Astrocyte (in vitro differentiated cells and primary cell): Measurements from ENCODE around the gene LRRC43. TPM values are rescaled to one million over a fixed set of nuclear protein-coding genes. Genes with fewer than 3 reads are reported as not detected.
A peak's percentile ranks its signal among the peaks of the same experiment; 100 is the strongest.

ENCODE experiments used
- DNase-seq: peaks from one replicate; pipeline ENCODE4 v3.0.0-alpha.2; 2010; ENCODE audit warnings: low read depth
- FAIRE-seq: peaks from 2 replicates; lab custom pipeline; 2011; peaks lifted over from hg19 to GRCh38; lab: Jason Lieb, UNC
- H2AFZ ChIP-seq: 2 replicates; pipeline ENCODE4 v1.6.0; 2012; ENCODE audit warnings: low read depth, low read length, inconsistent platforms
- H3K27ac ChIP-seq: 2 replicates; pipeline ENCODE4 v1.5.1; 2011; ENCODE audit warnings: low read depth, low read length, inconsistent platforms
- H3K27me3 ChIP-seq: 2 replicates; pipeline ENCODE4 v1.6.0; 2011; ENCODE audit warnings: low read length, inconsistent platforms; ENCODE audit not compliant: insufficient read depth
- H3K36me3 ChIP-seq: 2 replicates; pipeline ENCODE4 v1.5.1; 2011; ENCODE audit warnings: low read length, inconsistent platforms; ENCODE audit not compliant: insufficient read depth
- H3K4me1 ChIP-seq: 2 replicates; pipeline ENCODE4 v1.5.1; 2011; ENCODE audit warnings: low read length, inconsistent platforms; ENCODE audit not compliant: insufficient read depth
- H3K4me2 ChIP-seq: 2 replicates; pipeline ENCODE4 v1.6.0; 2012; ENCODE audit warnings: low read length, inconsistent platforms
- H3K4me3 ChIP-seq: 2 replicates; pipeline ENCODE4 v1.5.1; 2011; ENCODE audit warnings: low read depth, mild to moderate bottlenecking, low read length, inconsistent platforms; ENCODE audit not compliant: insufficient read depth
- H3K79me2 ChIP-seq: 2 replicates; pipeline ENCODE4 v1.6.0; 2012; ENCODE audit warnings: mild to moderate bottlenecking, low read length, inconsistent platforms; ENCODE audit not compliant: insufficient read depth
- H3K9ac ChIP-seq: 2 replicates; pipeline ENCODE4 v1.6.0; 2012; ENCODE audit warnings: mild to moderate bottlenecking, low read length, inconsistent platforms
- H3K9me3 ChIP-seq: 2 replicates; pipeline ENCODE4 v1.5.1; 2012; ENCODE audit warnings: low read depth, mild to moderate bottlenecking, low read length, inconsistent platforms; ENCODE audit not compliant: insufficient read depth
- H4K20me1 ChIP-seq: 2 replicates; pipeline ENCODE4 v1.6.0; 2012; ENCODE audit warnings: low read length, inconsistent platforms; ENCODE audit not compliant: insufficient read depth
- H3K27ac Mint-ChIP-seq: one replicate; pipeline ENCODE4 v1.8.0; 2021; ENCODE audit warnings: mild to moderate bottlenecking, mixed read lengths; ENCODE audit not compliant: unreplicated experiment
- H3K27me3 Mint-ChIP-seq: one replicate; pipeline ENCODE4 v1.8.0; 2021; ENCODE audit warnings: low read depth, mixed read lengths; ENCODE audit not compliant: unreplicated experiment
- H3K36me3 Mint-ChIP-seq: one replicate; pipeline ENCODE4 v1.8.0; 2021; ENCODE audit warnings: low read depth, mixed read lengths; ENCODE audit not compliant: unreplicated experiment
- H3K4me1 Mint-ChIP-seq: one replicate; pipeline ENCODE4 v1.8.0; 2021; ENCODE audit warnings: low read depth, mixed read lengths; ENCODE audit not compliant: unreplicated experiment
- H3K4me3 Mint-ChIP-seq: one replicate; pipeline ENCODE4 v1.8.0; 2021; ENCODE audit warnings: mild to moderate bottlenecking, moderate library complexity, mixed read lengths; ENCODE audit not compliant: unreplicated experiment
- H3K9me3 Mint-ChIP-seq: one replicate; pipeline ENCODE4 v1.8.0; 2021; ENCODE audit warnings: mild to moderate bottlenecking, mixed read lengths; ENCODE audit not compliant: unreplicated experiment
- CTCF ChIP-seq: IDR thresholded peaks from 2 replicates; pipeline ENCODE4 v1.5.1; 2011; ENCODE audit warnings: low read depth, mild to moderate bottlenecking, inconsistent platforms, low read length, moderate library complexity; ENCODE audit not compliant: insufficient read depth
- EZH2 ChIP-seq: IDR thresholded peaks from 2 replicates; pipeline ENCODE4 v1.6.1; 2012; ENCODE audit warnings: mild to moderate bottlenecking, low read length, inconsistent platforms; ENCODE audit not compliant: insufficient read depth
- total RNA-seq: library from RNA; stranded (reverse); gene quantifications from 2 replicates; pipeline ENCODE4 v1.2.1, GENCODE V29; 2021

LRRC43 gene
- total RNA-seq, 1 donor from 2014 or later = 0.73 TPM

DNA sequence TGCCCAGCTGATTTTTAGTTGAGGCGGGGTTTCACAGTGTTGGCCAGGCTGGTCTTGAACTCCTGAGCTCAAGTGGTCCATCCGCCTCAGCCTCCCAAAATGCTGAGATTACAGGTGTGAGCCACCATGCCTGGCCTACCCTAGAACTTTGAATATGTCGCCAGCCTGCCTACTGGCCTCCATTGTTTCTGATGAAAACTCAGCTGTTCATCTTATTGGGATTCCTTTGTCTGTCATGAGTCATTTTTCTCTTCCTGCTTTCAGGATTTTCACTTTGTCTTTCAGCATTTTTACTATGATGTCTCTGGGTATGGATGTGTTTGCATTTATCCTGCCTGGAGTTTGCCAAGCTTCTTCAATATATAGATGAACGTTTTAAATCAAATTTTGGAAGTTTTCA is 12.5 kb downstream of the LRRC43 start:
- H3K27ac ChIP-seq = no peak overlapping the region
- H3K9me3 Mint-ChIP-seq = peaks cover 7% of the 10 kb centered on the region

DNA sequence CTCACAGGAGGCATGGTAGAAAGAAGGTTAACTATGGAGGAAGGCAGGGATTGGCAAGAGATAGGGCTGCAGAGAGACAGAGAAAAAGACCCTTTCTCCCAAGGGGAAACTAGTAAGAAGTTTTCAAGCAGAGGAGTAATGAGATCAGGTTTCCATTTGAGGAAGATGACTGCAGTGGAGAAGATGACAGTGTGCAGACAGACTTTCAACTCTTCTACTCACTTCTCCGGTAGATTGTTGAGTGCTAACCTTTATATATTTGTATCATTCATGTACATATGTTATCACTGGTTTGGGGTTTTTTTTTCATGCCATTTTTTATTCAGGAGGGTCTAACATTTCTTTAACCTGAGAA is 14.7 kb downstream of the LRRC43 start:
- H3K27ac Mint-ChIP-seq = no peak overlapping the region
- DNase-seq (peak; percentile 10), FAIRE-seq (no peak)
- Histone ChIP-seq H3K27ac (no peak overlapping the region), H3K9me3 (no peaks in the 10 kb centered on the region), H3K27me3 (peaks cover 3% of the 10 kb centered on the region), H3K4me1 (no peaks in the 10 kb centered on the region), H3K9ac (no peak overlapping the region), H4K20me1 (no peaks in the 10 kb centered on the region), H3K79me2 (no peaks in the 10 kb centered on the region), H3K36me3 (no peaks in the 10 kb centered on the region), H2AFZ (no peak overlapping the region), H3K4me2 (no peak overlapping the region), H3K4me3 (no peak overlapping the region)
- H3K4me3 Mint-ChIP-seq = no peak overlapping the region
- TF ChIP-seq EZH2 (no peak), CTCF (no peak)
- H3K9me3 Mint-ChIP-seq = peaks cover 10% of the 10 kb centered on the region
- peaks cover 11% of the 10 kb centered on the region for H3K27me3 Mint-ChIP-seq
- H3K36me3 Mint-ChIP-seq = peaks cover 7% of the 10 kb centered on the region
- H3K4me1 Mint-ChIP-seq = peaks cover 3% of the 10 kb centered on the region

More for the DNA sequence above, 12.5 kb downstream of the LRRC43 start:
- FAIRE-seq (no peak), DNase-seq (no peak)
- no peak overlapping the region for H3K27ac Mint-ChIP-seq
- H4K20me1 ChIP-seq = no peaks in the 10 kb centered on the region
- no peaks in the 10 kb centered on the region for H3K36me3 ChIP-seq
- no peaks in the 10 kb centered on the region for H3K4me1 ChIP-seq
- H3K27me3 Mint-ChIP-seq = peaks cover 8% of the 10 kb centered on the region
- no peak overlapping the region for H3K4me3 Mint-ChIP-seq
- TF ChIP-seq EZH2 (no peak), CTCF (no peak)
- H3K79me2 ChIP-seq = no peaks in the 10 kb centered on the region
- peaks cover 3% of the 10 kb centered on the region for H3K4me1 Mint-ChIP-seq
- H3K9ac ChIP-seq = no peak overlapping the region
- H3K4me2 ChIP-seq = no peak overlapping the region
- H3K4me3 ChIP-seq = no peak overlapping the region
- H3K36me3 Mint-ChIP-seq = peaks cover 7% of the 10 kb centered on the region
- peaks cover 5% of the 10 kb centered on the region for H3K27me3 ChIP-seq
- no peaks in the 10 kb centered on the region for H3K9me3 ChIP-seq
- H2AFZ ChIP-seq = no peak overlapping the region

DNA sequence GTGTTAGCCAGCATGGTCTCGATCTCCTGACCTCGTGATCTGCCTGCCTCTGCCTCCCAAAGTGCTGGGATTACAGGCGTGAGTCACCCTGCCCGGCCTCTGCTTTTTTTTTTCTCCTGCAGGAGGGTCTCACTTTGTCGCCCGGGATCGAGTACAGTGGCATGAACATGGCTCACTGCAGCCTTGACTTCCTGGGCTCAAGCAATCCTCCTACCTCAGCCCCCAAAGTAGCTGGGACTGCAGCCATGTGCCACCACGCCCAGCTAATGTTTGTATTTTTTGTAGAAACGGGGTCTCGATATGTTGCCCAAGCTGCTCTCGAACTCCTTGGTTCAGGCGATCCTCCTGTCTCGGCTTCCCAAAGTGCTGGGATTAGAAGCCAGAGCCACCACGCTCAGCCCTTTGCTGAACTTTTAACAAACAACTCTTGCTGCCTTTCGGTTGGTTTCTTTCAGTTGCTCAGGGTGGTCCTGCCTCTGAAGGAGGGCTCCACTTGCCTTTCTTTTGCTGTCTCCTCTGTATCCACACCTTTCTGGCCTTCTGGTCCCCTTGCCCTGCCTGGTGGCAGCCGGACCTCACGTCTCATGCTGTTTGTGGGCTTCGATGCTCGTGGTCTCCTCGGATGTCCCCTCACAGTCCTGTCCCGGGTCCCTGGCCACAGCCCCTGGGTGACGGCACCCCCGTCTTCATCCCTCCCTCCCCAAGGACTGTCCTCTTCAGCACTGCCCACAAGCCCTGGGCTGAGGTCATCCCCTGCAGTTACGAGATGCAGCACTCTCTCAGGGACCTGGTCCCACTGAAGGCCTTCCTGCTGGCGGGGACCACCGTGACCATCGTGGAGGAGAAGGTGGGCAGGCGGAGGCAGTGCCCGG is 16.8 kb downstream of the LRRC43 start:
- Histone ChIP-seq H4K20me1 (peaks cover 2% of the 10 kb centered on the region), H3K4me1 (peaks cover 6% of the 10 kb centered on the region), H3K27me3 (peaks cover 10% of the 10 kb centered on the region), H3K36me3 (no peaks in the 10 kb centered on the region), H3K4me3 (no peak overlapping the region), H3K27ac (no peak overlapping the region), H3K79me2 (no peaks in the 10 kb centered on the region), H2AFZ (no peak overlapping the region), H3K9me3 (no peaks in the 10 kb centered on the region), H3K9ac (no peak overlapping the region), H3K4me2 (no peak overlapping the region)
- H3K27ac Mint-ChIP-seq = no peak overlapping the region
- no peak overlapping the region for H3K4me3 Mint-ChIP-seq
- no peak for TF ChIP-seq EZH2
- TF ChIP-seq CTCF = no peak
- H3K27me3 Mint-ChIP-seq = peaks cover 18% of the 10 kb centered on the region
- FAIRE-seq (no peak), DNase-seq (no peak)
- H3K4me1 Mint-ChIP-seq = peaks cover 3% of the 10 kb centered on the region
- peaks cover 7% of the 10 kb centered on the region for H3K36me3 Mint-ChIP-seq
- H3K9me3 Mint-ChIP-seq = peaks cover 10% of the 10 kb centered on the region
